Hematopoietic multipotent progenitor cell treated with erythropoietin and hydrocortisone succinate and interleukin-3 and kit ligand, for 17 days (in vitro differentiated cells): ENCODE data around the gene NCOA7.
"Not testable (repeated sequence)": the region's sequence is repeated elsewhere in the genome, so short reads cannot be mapped to it uniquely, and the experiment has no call there.

ENCODE experiments used
- DNase-seq: peaks from one replicate; pipeline ENCODE4 v3.0.0-alpha.2; 2015; ENCODE audit warnings: low spot score

Gene NCOA7

GRCh38 chr6:125792680-125793079, 1.9 kb downstream of the NCOA7 start:
- no peak for DNase-seq

- DNase-seq = no peak
Measured at GRCh38 chr6:125793280-125793679, 2.5 kb downstream of the NCOA7 start.

GRCh38 chr6:125793863-125794262, 3.1 kb downstream of the NCOA7 start:
- no peak for DNase-seq

GRCh38 chr6:125794342-125795137, 3.8 kb downstream of the NCOA7 start:
- DNase-seq = no peak

GRCh38 chr6:125795301-125795700, 4.5 kb downstream of the NCOA7 start:
- no peak for DNase-seq

- DNase-seq = no peak
Measured at GRCh38 chr6:125797120-125797885, 6.5 kb downstream of the NCOA7 start.

GRCh38 chr6:125797886-125798444, 7.2 kb downstream of the NCOA7 start:
- DNase-seq = no peak

GRCh38 chr6:125798734-125799508, 8.2 kb downstream of the NCOA7 start:
- DNase-seq = no peak

- no peak for DNase-seq
Measured at GRCh38 chr6:125802383-125802782, 11.6 kb downstream of the NCOA7 start.

- no peak for DNase-seq
Measured at GRCh38 chr6:125802943-125803377, 12.2 kb downstream of the NCOA7 start.

- DNase-seq = no peak
Measured at GRCh38 chr6:125804264-125804663, 13.5 kb downstream of the NCOA7 start.

GRCh38 chr6:125804866-125805425, 14.2 kb downstream of the NCOA7 start:
- not testable (repeated sequence) for DNase-seq

- DNase-seq = no peak
Measured at GRCh38 chr6:125806813-125807212, 16.1 kb downstream of the NCOA7 start.

GRCh38 chr6:125807293-125807692, 16.5 kb downstream of the NCOA7 start:
- DNase-seq = no peak

GRCh38 chr6:125808060-125808459, 17.3 kb downstream of the NCOA7 start:
- DNase-seq = no peak

- no peak for DNase-seq
Measured at GRCh38 chr6:125808591-125808990, 17.8 kb downstream of the NCOA7 start.

- DNase-seq = no peak
Measured at GRCh38 chr6:125809570-125810170, 18.9 kb downstream of the NCOA7 start.

- DNase-seq = no peak
Measured at GRCh38 chr6:125810445-125810844, 19.7 kb downstream of the NCOA7 start.

- DNase-seq = no peak
Measured at GRCh38 chr6:125811259-125811658, 20.5 kb downstream of the NCOA7 start.

GRCh38 chr6:125812394-125813292, 21.9 kb downstream of the NCOA7 start:
- DNase-seq = peak; percentile 37
